Stimulated activated CD4-positive, alpha-beta T cell treated with anti-CD3 and anti-CD28 coated beads, Interleukin-12 subunit alpha, Interleukin-12 subunit beta, amount 100 ng/mL, for 48 hours (primary cell): ENCODE measurements around the gene SMAD6.

Experiments used
- DNase-seq, 3 donors: peaks; one replicate each; pipeline ENCODE4 v3.0.0-alpha.2; 2020; ENCODE audit warnings: low read depth in 2 of 3, low spot score in 1 of 3

Gene SMAD6

DNA sequence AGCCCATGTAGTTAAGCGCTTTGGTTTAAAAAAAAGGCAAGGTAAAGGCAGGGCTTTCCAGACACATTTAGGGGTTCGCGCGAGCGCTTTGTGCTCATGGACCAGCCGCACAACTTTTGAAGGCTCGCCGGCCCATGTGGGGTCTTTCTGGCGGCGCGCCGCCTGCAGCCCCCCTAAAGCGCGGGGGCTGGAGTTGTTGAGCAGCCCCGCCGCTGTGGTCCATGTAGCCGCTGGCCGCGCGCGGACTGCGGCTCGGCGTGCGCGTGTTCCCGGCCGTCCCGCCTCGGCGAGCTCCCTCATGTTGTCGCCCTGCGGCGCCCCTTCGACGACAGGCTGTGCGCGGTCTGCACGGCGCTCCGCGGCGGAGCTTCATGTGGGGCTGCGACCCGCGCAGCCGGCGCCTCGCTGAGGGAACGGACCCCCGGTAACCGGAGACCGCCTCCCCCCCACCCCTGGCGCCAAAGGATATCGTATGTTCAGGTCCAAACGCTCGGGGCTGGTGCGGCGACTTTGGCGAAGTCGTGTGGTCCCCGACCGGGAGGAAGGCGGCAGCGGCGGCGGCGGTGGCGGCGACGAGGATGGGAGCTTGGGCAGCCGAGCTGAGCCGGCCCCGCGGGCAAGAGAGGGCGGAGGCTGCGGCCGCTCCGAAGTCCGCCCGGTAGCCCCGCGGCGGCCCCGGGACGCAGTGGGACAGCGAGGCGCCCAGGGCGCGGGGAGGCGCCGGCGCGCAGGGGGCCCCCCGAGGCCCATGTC, 927 bp downstream of the SMAD6 start:
- DNase-seq: no peak

DNA sequence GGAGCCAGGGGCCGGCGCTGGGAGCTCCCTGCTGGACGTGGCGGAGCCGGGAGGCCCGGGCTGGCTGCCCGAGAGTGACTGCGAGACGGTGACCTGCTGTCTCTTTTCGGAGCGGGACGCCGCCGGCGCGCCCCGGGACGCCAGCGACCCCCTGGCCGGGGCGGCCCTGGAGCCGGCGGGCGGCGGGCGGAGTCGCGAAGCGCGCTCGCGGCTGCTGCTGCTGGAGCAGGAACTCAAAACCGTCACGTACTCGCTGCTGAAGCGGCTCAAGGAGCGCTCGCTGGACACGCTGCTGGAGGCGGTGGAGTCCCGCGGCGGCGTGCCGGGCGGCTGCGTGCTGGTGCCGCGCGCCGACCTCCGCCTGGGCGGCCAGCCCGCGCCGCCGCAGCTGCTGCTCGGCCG, 1.5 kb downstream of the SMAD6 start:
- no peak for DNase-seq

DNA sequence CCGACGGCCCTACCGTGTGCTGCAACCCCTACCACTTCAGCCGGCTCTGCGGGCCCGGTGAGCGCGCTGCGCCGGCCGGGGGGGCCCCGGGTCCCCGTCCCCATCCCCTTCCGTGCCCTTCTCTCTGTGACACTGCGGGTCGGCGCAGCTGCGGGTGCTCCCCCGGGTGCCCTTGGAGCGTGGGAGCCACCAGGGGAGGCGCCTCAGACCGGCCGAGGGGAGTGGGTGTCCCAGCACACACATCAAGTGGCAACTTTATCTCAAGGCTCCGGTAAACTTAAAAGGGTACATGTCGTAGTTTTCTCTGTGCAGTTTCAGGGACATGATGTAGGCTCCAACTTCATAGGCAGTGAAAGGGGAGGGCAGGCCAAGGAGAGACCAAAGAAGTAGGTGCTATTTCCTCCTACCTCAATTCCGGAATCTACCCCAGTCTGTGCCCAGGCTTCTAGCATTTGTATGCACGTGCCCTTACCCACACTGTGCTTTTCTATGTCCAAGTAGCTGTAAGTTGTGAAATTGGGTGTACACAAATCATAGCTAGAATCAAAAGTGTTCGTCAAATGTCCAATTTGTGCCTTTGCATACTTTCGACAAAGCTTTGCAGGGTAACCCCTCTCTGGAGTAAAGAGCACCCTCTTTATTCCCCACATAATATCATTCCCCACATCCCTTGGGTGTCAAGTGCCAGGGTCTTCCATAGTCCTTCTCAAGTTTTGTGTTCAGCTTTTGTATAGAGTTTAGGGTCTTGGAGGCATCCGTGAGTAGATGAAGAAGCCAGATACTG, 2.2 kb downstream of the SMAD6 start:
- DNase-seq: no peak

DNA sequence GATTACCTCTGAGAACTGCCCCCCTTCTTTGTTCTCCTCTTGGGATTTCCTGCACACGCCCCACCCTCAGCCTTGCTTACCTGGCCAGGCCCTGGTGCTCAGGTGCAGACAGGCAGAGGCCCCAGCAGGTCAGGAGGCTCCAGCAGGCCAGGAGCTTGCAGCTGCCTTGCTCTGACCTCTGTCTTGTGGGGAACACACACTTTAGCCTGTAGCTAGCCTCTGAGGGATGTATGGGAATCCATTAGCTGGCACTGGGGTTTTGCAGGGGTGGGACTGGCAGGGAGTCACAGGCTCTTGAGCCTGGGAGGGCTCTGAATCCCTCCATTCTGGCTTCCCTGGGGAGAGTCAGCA, 2.7 kb downstream of the SMAD6 start:
- no peak for DNase-seq

DNA sequence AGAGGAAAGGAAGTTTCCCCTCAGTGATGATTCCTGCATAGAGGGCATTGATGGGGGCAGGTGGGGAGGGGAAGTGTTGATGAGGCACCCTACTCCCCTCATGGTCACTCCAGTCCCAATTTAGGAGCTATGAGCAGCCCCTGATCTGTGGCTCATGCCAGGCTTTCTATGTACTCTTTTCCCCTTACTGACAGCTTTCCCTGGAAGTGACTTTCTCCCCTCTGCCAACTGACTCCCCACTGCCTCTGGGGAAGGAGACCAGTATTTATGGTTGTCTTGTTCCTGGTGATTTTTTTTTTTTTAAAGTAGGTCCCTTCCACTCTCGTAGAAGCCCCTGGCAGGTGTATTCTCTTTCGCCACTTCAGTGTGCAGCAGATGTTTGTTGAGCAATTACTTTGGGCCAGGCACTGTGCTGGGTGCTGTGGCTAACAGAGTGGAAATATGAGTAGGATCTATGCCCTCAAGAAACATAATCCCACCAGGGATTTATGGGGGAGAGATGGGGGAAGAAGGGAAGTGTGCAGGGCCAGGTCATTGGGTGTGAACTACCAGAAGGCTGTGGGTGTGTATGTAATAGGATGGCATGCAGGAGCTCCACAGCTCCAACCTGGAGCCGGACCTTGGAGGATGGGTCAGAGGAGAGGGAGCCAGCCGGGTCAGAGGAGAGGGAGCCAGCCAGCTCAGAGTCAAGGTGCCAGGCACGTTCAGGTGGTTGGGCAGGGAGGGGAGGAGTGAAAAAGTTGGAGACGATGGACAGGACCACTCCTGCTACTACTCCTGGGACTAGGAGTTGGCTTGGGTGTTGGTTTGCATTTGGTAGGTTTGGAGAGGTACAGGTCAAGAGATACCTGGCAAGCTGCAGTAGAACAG, 3.5 kb downstream of the SMAD6 start:
- DNase-seq: no peak

DNA sequence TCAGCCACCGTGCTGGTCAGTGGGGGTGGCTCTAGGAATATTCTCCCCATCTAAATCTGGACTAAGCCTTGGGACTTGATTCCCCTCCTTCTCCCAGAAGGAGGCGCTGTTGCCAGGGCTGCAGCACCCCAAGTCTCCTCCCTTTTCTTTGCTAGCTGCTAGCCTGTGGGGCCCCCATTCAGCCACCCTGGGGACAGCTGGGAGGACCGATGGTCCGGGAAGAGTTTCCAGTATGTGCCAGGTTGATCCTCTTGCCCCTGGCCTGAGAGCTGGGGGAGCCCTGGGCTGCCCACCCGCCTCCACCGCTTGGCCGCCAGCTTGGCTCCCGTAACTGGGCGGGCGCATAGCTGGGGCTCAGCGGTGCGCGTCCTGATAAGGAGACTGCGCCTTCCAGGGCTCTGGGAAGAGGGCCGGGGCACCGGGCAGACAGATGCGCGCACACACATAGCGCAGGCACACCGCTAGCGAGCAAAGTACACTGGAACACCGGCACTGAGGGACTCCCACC, 4.2 kb downstream of the SMAD6 start:
- no peak for DNase-seq

DNA sequence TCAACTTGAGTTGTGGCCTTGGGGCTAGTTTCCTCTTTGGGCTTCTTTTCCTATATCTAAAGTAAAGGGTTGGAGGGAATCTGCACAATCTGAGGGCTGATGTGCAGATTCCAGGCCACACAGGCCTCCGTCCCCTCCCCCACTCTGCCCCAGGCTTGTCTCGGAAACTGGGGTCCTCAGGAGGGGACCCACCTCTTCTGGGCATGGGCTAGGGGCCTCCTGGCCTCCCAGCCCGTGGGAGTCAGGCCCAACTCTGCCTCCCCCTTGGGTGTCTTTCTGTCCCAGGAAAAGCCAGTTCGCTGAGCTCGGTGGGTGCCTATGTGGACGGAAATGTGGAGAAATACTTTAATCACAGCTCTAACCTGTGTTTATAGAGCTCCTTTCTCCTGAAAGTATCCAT, 4.8 kb downstream of the SMAD6 start:
- no peak for DNase-seq

DNA sequence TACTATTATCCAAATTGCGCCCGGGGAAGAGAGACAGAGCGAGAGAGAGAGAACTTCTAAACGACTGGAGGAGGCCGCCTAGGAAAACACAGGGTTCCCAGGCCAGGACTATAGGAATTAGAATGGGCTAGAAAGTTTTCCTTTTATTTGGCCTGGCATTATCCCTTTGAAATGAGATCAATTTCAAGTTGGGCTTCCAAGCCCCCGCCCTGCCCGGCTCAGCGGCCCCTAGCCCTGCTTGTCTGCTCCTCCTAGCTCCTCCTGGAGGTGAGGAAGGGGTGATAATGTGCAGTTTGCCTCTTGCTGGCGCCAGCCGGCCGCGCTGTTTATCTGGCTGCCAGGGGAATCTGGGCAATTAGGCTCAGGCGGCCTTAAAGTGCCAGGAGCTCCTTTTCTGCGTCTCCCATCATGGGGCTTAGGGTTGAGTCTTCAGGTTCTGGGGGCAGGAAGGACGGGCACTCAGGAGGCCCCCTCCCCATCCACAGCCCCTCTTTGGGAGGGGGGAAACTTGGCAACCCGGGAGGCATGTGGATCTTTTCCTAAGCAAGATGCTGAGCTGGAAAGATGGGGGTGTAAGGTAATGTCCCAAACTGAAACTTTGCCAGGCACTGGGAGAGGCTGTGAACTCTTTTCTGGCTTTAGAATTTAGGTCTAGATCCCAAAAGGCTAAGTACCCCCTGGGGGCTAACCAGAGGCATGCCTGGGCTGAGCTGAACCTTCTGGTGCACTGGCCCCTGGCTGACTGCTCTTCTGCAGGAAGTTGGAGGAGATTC, 5.5 kb downstream of the SMAD6 start:
- DNase-seq: no peak

DNA sequence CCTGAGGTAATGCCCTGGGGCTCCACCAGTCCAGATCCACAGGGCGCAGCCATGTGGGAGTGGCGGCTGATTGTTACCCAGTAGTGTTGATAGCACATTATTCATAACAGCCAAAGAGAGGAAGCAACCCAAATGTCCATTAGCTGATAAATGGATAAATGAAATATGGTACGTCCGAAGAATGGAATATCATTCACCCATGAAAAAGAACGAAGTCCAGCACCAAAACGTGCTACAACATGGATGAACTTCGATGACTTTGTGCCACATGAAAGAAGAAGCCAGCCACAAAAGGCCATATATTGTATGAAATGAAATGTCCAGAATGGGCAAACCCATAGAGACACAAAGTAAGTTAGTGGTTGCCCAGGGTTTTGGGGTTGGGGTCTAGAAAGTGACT, 6.4 kb downstream of the SMAD6 start:
- no peak for DNase-seq

DNA sequence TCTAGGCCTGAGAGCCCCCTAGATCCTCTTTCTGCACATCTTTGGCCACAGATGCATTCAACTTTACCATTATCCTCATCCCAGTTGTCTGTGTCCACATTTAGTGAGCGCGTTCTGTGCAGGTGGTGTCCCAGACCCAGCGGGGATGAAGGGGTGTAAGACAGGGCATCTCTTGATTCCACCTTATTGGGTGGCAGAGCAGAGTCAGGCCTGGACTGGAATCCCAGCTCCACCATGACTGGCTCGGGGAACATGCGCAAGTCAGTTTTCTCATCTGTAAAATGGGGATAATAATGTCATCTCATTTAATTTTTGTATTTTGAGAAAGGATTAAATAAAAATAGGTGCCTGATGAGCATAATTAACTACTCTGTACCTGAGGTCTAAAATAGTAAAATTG, 7.8 kb downstream of the SMAD6 start:
- no peak for DNase-seq

DNA sequence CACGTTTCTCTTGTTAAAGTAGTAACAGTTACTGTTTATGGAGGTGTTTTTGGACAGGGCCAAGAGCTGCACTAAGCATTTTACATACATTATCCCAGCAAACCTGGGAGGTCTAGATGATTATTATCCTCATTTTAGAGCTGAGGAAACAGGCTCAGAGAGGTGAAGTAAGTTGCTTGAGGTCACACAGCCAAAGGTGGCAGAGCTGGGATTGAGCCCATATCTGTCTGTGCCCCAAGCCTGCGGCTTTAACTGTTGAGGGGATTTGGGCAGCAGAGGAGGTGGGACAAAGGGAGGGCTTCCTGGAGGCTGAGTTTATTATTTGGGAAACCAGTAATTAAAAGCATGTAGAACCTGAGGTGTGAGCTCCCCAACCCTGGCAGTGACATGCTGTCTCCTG, 9.2 kb downstream of the SMAD6 start:
- DNase-seq: no peak

DNA sequence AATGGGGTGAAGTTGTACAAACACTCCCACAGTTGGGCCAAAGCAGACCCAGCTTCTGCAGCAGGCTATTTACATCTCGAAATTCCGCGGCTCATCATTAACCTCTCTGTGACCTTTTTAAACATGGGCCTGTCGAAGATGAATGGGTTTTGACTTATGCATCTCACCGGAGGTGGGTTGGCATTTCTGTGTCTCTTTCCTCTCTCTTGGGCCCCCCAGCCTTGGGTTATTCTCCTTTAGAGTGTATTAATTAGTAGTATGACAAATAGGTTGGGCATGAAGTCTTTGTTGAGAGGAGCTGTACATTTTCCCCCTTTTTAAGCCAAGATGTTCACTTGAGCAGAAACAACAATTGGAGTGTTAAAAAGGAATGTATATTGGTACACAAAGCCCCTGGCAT, 9.8 kb downstream of the SMAD6 start:
- no peak for DNase-seq

DNA sequence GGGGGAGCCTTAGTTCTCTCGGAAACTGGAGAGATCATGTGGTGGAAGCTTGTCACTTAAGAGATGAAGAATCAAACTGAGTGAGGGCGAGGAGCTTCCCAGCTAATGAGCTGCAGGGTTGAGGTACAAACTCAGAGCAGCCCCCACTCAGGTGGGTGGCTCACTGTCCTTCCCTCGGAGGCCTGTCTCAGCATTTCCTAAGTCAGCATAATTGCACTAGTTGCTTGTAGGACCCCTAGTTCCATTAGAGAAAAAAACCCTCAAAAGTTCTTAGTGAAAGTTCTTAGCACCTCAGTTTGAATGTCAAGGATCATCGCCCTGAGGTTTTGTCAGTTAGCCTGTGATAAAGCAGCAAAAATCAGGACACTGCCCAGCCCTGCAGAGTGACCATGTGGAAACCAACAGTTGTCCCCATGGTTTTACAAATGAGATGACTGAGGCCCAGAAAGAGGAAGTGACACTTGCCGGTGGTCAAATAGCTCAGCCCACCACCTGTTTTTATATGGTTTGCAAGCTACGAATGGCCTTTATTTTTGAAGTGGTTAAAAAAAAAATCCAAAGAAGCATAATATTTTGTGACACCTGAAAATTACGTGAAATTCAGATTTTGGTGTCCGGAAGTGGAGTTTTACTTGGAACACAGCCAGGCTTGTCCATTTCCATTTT, 11.9 kb downstream of the SMAD6 start:
- DNase-seq: no peak

DNA sequence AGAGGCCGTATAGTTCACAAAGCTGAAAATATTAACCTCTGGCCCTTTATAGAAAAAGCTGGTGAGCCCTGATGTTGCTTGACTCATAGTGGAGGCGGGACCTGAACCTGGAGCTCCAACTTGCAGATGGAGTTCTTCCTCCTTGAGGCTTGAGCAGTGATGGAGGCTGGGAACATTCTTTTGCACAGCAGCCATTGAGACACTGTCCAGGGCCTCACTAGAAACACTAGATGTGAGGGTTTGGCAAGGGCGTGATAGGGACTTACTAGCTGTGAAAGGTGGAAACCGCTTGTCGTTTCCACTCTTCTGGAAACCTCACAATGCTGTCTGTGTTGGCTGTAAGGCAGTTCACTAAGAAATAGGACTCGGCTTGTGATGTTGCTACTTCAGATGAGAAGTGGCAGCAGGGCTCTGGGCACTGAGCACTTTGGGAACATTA, 12.5 kb downstream of the SMAD6 start:
- DNase-seq: no peak

DNA sequence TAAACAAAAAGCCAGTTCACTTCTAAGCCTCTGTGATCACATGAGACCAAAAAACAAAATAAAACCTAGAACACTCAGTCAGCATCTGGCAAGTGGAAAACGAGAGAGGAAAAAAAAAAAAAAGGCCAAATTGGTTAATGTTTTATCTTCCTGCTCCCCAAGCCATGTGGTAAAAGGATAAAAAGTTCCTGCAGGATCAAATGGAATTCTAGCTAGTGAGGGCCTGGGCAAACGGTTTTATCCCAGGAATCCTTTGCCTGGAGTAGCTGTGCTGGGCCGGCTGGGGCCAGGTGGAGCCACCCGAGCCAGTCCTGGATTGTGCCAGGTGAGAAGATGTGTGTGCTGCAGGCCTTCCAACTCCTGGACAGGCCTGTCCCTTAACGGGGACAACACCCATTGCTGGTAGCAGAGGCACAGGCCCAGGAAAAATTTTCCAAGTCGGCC, 13.2 kb downstream of the SMAD6 start:
- no peak for DNase-seq

DNA sequence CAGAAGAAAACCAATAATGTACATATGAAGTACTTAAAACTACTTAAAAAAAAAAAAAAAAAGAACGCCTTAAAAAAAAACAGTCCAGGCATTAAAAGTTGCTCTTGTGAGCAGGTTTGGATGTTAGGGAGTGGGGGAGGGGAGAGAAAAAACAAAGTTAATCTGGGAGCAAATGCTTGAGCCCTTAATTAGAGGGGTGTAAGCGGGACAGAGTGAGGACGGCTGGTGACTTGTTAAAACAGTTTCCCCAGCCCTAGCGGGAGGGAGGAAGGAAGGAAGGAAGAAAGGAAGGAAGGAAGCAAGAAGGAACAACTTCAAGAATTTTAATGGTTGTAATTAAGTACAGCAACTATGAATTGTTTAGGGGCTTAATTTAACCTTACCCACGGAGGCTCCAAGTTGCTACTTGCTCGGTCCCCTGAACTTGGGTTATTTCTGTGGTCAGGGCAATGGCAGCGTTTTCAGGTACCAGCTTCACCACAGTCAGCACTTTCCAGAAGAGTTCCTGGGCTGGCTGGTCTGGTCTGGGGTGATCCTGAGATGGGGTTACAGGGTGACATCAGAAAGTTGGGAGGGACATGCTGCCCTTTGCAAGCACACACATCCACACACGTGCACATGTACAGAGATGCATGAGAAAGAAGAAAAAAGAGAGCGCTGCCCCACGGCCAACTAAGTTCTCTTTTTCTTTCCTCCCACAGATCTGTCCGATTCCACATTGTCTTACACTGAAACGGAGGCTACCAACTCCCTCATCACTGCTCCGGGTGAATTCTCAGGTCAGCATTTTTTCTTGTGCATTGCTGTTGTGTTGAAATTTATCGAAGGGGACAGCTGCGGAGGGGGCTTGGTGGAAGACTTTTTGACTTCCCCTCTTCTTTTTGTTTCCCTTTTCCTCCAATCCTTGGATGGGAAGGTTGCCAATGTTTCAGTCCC, 14.0 kb downstream of the SMAD6 start:
- no peak for DNase-seq

DNA sequence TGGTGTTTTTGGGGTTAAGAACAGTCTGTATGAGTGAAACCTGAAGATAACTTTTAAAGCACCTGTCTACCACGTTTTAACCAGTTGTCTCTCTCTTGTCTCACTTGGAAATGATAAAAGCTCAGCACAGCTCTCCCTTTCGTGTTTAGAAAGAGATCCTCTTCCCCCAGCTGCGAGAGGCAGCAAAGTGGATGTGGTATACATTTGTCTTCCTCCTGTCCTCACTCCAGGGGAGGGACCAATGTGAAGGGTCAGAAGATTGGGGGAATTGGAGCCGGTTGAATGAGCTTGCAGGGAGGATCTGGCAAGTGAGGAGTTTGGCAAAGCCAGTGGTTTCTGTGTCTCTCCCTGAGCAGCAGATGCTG, 14.6 kb downstream of the SMAD6 start:
- no peak for DNase-seq

DNA sequence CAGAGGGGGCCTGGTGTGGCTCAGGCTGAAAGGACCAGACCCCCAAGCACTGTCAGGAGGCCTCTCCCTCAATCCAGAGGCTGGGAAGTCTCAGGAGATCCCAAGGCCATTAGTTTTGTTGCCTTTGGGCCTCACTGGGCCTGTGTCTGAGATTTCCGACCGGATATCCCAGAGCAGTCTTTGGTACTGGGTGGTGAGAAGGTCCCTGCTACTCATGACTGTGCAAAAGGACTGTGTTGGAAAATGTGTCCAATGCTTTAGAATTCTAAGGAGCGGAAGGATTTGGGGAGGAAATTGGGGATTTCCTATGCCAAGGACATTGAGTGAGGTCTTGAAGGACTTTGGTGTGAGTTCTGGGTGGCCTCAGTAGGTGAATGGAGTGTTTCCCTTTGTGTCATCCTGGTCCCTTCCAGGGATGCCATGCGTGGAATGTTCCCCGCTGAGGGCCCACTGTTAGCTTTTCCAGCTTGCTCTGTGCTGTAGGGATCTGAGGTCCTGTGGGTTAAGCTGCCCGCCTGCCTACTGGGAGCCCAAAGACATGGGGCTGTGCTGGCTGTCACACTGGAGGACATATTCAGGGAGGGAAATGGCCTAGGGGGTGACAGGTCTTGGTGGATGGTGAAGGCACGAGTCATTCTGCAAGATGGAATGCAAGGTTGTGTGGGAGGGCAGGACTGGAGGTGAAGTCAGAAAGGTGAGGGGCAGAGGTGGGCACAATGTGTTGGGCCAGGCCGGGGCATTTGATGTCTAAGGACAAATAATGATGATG, 16.4 kb downstream of the SMAD6 start:
- DNase-seq: no peak

DNA sequence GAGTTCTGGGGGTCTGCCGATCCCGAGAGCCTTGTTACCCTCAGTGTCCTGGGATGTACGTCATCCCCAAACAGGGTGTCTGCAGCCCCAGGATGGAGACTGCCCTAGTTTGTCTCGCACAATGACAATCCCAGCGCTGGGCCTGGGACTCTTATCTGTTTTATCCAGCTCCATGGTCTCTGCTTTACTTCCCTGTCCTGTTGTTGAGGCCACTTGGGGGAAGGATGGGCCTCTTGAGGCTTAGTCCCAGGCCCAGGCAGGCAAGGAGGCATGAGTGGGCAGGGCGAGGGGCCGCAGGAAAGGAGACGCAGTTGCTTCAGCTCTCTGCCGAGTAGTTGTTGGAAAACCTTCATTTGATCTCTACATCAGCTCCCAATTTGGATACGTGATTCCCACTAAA, 17.4 kb downstream of the SMAD6 start:
- DNase-seq: no peak
